DOHH2 (cell line): Measurements from ENCODE around the gene ADH1A.
"Not testable (repeated sequence)": the region's sequence is repeated elsewhere in the genome, so short reads cannot be mapped to it uniquely, and the experiment has no call there.

Experiments
- H3F3A ChIP-seq: fragments of 200-600 bp; sonication (generic), shearing (Covaris generic); 2 replicates; pipeline ENCODE4 v1.6.0; 2016; ENCODE audit warnings: antibody characterized with exemption, mild to moderate bottlenecking; ENCODE audit not compliant: control insufficient read depth, insufficient read depth
- H3K27ac ChIP-seq: fragments of 200-600 bp; sonication (generic); 2 replicates; pipeline ENCODE4 v1.5.1; 2014; ENCODE audit warnings: low read depth, mild to moderate bottlenecking, low read length, moderate library complexity
- H3K27me3 ChIP-seq: fragments of 200-600 bp; sonication (generic); 2 replicates; pipeline ENCODE4 v1.6.1; 2014; ENCODE audit warnings: mild to moderate bottlenecking, low read length, mixed read lengths; ENCODE audit not compliant: control insufficient read depth
- H3K36me3 ChIP-seq: fragments of 200-600 bp; sonication (generic); 2 replicates; pipeline ENCODE4 v1.6.1; 2014; ENCODE audit warnings: mild to moderate bottlenecking, low read length, moderate library complexity, mixed read lengths; ENCODE audit not compliant: control insufficient read depth
- H3K4me1 ChIP-seq: fragments of 200-600 bp; sonication (generic); 2 replicates; pipeline ENCODE4 v1.6.1; 2014; ENCODE audit warnings: mild to moderate bottlenecking, low read length, mixed read lengths; ENCODE audit not compliant: control insufficient read depth
- H3K4me2 ChIP-seq: fragments of 200-600 bp; sonication (generic); 2 replicates; pipeline ENCODE4 v1.6.0; 2014; ENCODE audit warnings: mild to moderate bottlenecking, low read length, moderate library complexity
- H3K4me3 ChIP-seq: fragments of 200-600 bp; sonication (generic); 2 replicates; pipeline ENCODE4 v1.5.1; 2014; ENCODE audit warnings: mild to moderate bottlenecking, low read length, mixed read lengths
- H3K79me2 ChIP-seq: fragments of 200-600 bp; sonication (generic); 2 replicates; pipeline ENCODE4 v1.6.1; 2014; ENCODE audit warnings: mild to moderate bottlenecking, low read length, mixed read lengths; ENCODE audit not compliant: control insufficient read depth
- H3K9me2 ChIP-seq: fragments of 200-600 bp; sonication (generic); replicated peaks from 2 replicates; pipeline ENCODE4 v1.6.1; 2014; ENCODE audit warnings: mild to moderate bottlenecking, low read length, mixed read lengths; ENCODE audit not compliant: control insufficient read depth
- H3K9me3 ChIP-seq: fragments of 200-600 bp; sonication (generic); 2 replicates; pipeline ENCODE4 v1.6.1; 2014; ENCODE audit warnings: antibody characterized with exemption, low read length, mixed read lengths; ENCODE audit not compliant: control insufficient read depth, insufficient read depth
- H4K20me1 ChIP-seq: fragments of 200-600 bp; sonication (generic); 2 replicates; pipeline ENCODE4 v1.6.0; 2014; ENCODE audit warnings: low read depth, mild to moderate bottlenecking, antibody characterized with exemption, low read length, moderate library complexity; ENCODE audit not compliant: control insufficient read depth, insufficient read depth
- EZH2phosphoT487 ChIP-seq: fragments of 200-600 bp; sonication (generic); IDR thresholded peaks from 2 replicates; pipeline ENCODE4 v1.6.1; 2017; ENCODE audit warnings: borderline replicate concordance, mild to moderate bottlenecking, antibody characterized with exemption, low read length, moderate library complexity, mixed read lengths
- TF ChIP-seq, protein P1 (sequence below): fragments of 200-600 bp; sonication (generic); IDR thresholded peaks from one replicate; pipeline ENCODE4 v1.5.1; 2014; ENCODE audit warnings: antibody characterized with exemption, mild to moderate bottlenecking, low read depth, low read length; ENCODE audit not compliant: poor library complexity, severe bottlenecking

ADH1A gene

DNA sequence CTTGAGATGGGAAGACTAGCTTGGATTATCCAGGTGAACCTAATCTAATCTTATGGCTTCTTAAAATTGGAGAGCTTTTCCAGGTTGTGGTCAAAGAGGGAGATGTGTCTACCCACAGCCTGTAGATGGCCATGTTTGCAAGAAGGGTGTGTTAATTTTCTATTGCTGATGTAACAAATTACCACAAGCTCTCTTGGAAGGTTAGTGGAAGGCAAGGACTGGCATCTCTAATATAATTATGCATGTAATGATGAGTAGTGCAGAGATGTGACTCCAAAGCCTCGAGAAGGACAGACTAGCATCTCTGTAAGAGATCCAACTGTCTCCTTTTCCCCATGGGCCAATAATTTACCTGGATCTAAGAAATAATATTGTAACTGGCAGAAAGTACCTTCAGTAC, 33.6 kb upstream of the ADH1A start:
- no peak overlapping the region for H3K27ac ChIP-seq
- H3F3A ChIP-seq = no peaks in the 10 kb centered on the region
- no peaks in the 10 kb centered on the region for H4K20me1 ChIP-seq
- H3K4me1 ChIP-seq = no peaks in the 10 kb centered on the region
- H3K36me3 ChIP-seq = no peaks in the 10 kb centered on the region
- H3K4me3 ChIP-seq = no peak overlapping the region
- H3K27me3 ChIP-seq = no peaks in the 10 kb centered on the region
- no peaks in the 10 kb centered on the region for H3K9me2 ChIP-seq
- no peaks in the 10 kb centered on the region for H3K9me3 ChIP-seq
- no peaks in the 10 kb centered on the region for H3K79me2 ChIP-seq
- no peak overlapping the region for H3K4me2 ChIP-seq
- TF ChIP-seq, protein P1, sequence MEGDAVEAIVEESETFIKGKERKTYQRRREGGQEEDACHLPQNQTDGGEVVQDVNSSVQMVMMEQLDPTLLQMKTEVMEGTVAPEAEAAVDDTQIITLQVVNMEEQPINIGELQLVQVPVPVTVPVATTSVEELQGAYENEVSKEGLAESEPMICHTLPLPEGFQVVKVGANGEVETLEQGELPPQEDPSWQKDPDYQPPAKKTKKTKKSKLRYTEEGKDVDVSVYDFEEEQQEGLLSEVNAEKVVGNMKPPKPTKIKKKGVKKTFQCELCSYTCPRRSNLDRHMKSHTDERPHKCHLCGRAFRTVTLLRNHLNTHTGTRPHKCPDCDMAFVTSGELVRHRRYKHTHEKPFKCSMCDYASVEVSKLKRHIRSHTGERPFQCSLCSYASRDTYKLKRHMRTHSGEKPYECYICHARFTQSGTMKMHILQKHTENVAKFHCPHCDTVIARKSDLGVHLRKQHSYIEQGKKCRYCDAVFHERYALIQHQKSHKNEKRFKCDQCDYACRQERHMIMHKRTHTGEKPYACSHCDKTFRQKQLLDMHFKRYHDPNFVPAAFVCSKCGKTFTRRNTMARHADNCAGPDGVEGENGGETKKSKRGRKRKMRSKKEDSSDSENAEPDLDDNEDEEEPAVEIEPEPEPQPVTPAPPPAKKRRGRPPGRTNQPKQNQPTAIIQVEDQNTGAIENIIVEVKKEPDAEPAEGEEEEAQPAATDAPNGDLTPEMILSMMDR = no peak
- no peak for TF ChIP-seq EZH2phosphoT487

- Histone ChIP-seq H3K79me2 (no peaks in the 10 kb centered on the region), H3K9me3 (no peaks in the 10 kb centered on the region), H4K20me1 (no peaks in the 10 kb centered on the region), H3K27me3 (no peaks in the 10 kb centered on the region), H3K27ac (no peak overlapping the region), H3F3A (no peaks in the 10 kb centered on the region), H3K4me3 (no peak overlapping the region), H3K9me2 (no peaks in the 10 kb centered on the region), H3K4me1 (no peaks in the 10 kb centered on the region), H3K36me3 (no peaks in the 10 kb centered on the region), H3K4me2 (no peak overlapping the region)
- no peak for TF ChIP-seq EZH2phosphoT487
- TF ChIP-seq, protein P1 = no peak
These were observed 33.0 kb upstream of the ADH1A start for GRCh38 chr4:99323756-99324155.

DNA sequence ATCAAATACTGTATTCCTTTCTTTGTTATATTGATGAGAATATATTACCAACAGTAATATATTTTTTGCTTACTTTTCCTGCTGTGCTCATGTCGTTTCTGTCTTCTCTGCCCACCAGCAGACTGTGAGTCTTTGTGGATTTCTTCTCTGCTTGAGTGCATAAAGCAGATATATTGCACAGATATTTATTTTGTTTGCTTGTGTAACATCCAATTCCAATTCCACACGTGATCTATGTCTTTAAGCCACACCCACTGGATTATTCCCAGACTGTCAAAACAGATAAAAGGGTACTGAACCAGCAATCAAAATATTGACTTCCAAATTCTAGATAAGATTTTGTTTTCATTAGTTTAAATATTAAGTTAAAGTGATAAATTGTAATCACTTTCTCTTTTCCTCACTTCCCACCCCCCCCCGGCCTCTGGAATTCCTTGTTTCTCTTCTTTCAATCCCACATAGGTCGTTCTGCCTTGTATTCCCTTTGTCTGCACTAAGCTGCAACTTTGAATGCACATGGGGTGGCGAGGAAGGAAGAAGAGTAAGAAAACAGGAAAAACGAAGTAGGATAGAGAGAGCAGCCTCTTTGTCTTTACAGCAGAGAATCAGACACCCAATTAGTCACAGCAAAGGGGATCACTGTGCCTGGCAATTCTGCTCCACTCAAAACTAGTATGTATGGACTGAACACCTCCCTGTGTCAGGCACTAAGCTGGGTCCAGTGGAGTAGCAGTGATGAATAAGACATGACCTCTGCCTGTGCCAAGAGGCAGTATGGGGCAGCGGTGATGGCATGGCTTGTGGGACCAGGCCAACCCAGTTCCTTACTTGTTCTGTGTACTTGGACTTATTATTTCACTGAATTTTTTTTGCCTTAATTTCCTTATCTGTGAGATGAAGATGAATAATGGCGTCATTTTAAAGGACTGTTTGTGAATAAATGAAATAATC, 30.7 kb upstream of the ADH1A start, which contains the start of gene ADH1B:
ADH1B (minus strand) TSS at position 161 of the 951 bp plus-strand sequence; CDS start at position 91, 70 bp downstream.
- Histone ChIP-seq H3F3A (no peaks in the 10 kb centered on the region), H3K4me2 (no peak within 1 kb of the TSS), H3K27ac (no peak within 1 kb of the TSS), H4K20me1 (no peaks in the 10 kb centered on the region), H3K9me3 (no peaks in the 10 kb centered on the region), H3K36me3 (no peaks in the 10 kb centered on the region), H3K4me1 (no peaks in the 10 kb centered on the region), H3K79me2 (no peaks in the 10 kb centered on the region), H3K9me2 (no peaks in the 10 kb centered on the region), H3K4me3 (no peak within 1 kb of the TSS), H3K27me3 (no peaks in the 10 kb centered on the region)
- TF ChIP-seq EZH2phosphoT487 = no peak
- TF ChIP-seq, protein P1 = no peak

DNA sequence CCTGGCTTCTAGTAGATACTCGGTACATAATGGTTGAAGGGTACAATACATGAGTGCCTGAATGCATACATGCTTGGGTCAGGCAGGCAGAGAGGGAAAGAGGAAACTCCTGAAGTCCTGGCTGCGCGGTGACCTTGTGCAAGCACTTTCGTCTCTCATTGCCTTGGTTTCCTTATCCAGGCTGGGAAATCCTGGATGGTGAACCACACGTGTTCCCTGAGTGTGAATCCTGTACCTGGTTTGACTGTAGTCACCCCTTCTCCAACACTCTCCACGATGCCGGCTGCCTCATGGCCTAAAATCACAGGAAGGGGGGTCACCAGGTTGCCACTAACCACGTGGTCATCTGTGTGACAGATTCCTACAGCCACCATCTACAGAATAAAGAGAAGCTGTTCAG, 27.0 kb upstream of the ADH1A start:
- not testable (repeated sequence) for H3F3A ChIP-seq, H3K4me2 ChIP-seq, H3K9me2 ChIP-seq, H3K79me2 ChIP-seq, H3K9me3 ChIP-seq, H4K20me1 ChIP-seq, H3K27me3 ChIP-seq, H3K36me3 ChIP-seq, H3K27ac ChIP-seq, H3K4me1 ChIP-seq, H3K4me3 ChIP-seq
